ENCODE measurements around the gene EML5.

DNA sequence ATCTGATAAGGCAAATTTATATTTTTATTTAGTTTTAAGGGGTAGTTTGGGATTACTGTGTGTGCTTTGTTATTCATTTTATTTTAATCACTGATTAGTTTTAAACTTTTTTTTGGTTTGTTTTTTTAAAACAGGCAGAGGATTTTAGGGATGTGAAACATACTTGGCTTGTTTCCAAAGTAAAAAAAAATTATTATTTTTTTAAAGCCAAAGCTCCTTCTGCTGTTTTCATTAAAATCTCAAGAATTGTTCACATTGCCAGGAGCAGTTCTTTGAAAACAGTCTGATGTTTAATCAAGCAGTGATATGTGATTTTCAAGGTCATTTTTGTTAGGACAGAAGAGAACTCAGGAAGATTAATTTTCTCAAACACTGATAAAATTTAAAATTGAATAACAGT is 42.9 kb upstream of the EML5 start:
- TF ChIP-seq, protein P1, sequence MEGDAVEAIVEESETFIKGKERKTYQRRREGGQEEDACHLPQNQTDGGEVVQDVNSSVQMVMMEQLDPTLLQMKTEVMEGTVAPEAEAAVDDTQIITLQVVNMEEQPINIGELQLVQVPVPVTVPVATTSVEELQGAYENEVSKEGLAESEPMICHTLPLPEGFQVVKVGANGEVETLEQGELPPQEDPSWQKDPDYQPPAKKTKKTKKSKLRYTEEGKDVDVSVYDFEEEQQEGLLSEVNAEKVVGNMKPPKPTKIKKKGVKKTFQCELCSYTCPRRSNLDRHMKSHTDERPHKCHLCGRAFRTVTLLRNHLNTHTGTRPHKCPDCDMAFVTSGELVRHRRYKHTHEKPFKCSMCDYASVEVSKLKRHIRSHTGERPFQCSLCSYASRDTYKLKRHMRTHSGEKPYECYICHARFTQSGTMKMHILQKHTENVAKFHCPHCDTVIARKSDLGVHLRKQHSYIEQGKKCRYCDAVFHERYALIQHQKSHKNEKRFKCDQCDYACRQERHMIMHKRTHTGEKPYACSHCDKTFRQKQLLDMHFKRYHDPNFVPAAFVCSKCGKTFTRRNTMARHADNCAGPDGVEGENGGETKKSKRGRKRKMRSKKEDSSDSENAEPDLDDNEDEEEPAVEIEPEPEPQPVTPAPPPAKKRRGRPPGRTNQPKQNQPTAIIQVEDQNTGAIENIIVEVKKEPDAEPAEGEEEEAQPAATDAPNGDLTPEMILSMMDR (IDR thresholded peaks at IDR 0.05), result no peak
- TF ChIP-seq POLR2A (IDR thresholded peaks at IDR 0.05), result no peak

Data from testis (tissue), 2 donors.